ENCODE data around the gene AIF1.

- TF ChIP-seq, protein P1, sequence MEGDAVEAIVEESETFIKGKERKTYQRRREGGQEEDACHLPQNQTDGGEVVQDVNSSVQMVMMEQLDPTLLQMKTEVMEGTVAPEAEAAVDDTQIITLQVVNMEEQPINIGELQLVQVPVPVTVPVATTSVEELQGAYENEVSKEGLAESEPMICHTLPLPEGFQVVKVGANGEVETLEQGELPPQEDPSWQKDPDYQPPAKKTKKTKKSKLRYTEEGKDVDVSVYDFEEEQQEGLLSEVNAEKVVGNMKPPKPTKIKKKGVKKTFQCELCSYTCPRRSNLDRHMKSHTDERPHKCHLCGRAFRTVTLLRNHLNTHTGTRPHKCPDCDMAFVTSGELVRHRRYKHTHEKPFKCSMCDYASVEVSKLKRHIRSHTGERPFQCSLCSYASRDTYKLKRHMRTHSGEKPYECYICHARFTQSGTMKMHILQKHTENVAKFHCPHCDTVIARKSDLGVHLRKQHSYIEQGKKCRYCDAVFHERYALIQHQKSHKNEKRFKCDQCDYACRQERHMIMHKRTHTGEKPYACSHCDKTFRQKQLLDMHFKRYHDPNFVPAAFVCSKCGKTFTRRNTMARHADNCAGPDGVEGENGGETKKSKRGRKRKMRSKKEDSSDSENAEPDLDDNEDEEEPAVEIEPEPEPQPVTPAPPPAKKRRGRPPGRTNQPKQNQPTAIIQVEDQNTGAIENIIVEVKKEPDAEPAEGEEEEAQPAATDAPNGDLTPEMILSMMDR (conservative IDR thresholded peaks at IDR 0.05; ENCODE audit: low read depth, low read length) = no peak
- TF ChIP-seq EZH2phosphoT487 (IDR thresholded peaks at IDR 0.05; ENCODE audit: borderline replicate concordance, low read length) (no peak), EZH2 (IDR thresholded peaks at IDR 0.05; ENCODE audit: low read length, unreplicated experiment) (no peak)
These were observed 46.5 kb downstream of the AIF1 start for GRCh38 chr6:31661262-31662123.

Data from PC-3 (cell line).